ENCODE results near the gene TUBB4B. TPM values are rescaled to one million over a fixed set of nuclear protein-coding genes. Genes with fewer than 3 reads are reported as not detected.

The TUBB4B gene
- total RNA-seq, 1 donor from 2014 or later: 312 TPM

- Histone ChIP-seq H3K4me1 (peaks cover 22% of the 10 kb centered on the region), H3K27ac (no peak overlapping the region), H3K4me3 (no peak overlapping the region), H3K36me3 (no peaks in the 10 kb centered on the region), H3K27me3 (peaks cover 4% of the 10 kb centered on the region), H3K9me3 (no peaks in the 10 kb centered on the region)
- intact Hi-C loops (cut with DNase I): no loop called here
- TF ChIP-seq POLR2A (IDR thresholded peaks at IDR 0.05): no peak
- no peak for TF ChIP-seq CTCF (IDR thresholded peaks at IDR 0.05)
- no peak for TF ChIP-seq POLR2AphosphoS5 (IDR thresholded peaks at IDR 0.05; ENCODE audit: insufficient read depth in 1 of 2, low read depth in 1 of 2)
- no peak for DNase-seq (ENCODE audit: extremely low spot score in 2 of 2)
These were observed 9.6 kb upstream of the TUBB4B start for GRCh38 chr9:137231372-137232039.

- intact Hi-C loops (cut with DNase I): no loop called here
- DNase-seq (ENCODE audit: extremely low spot score in 2 of 2): no peak
- Histone ChIP-seq H3K4me3 (no peak overlapping the region), H3K36me3 (no peaks in the 10 kb centered on the region), H3K27ac (no peak overlapping the region), H3K27me3 (peaks cover 4% of the 10 kb centered on the region), H3K9me3 (no peaks in the 10 kb centered on the region), H3K4me1 (peaks cover 23% of the 10 kb centered on the region)
- TF ChIP-seq POLR2AphosphoS5 (IDR thresholded peaks at IDR 0.05; ENCODE audit: insufficient read depth in 1 of 2, low read depth in 1 of 2) (no peak), CTCF (IDR thresholded peaks at IDR 0.05) (no peak), POLR2A (IDR thresholded peaks at IDR 0.05) (no peak)
These were observed 9.0 kb upstream of the TUBB4B start for GRCh38 chr9:137232101-137232500.

GRCh38 chr9:137232510-137232909 is 8.6 kb upstream of the TUBB4B start:
- H3K4me1 ChIP-seq: peaks cover 23% of the 10 kb centered on the region
- H3K4me3 ChIP-seq: no peak overlapping the region
- no peaks in the 10 kb centered on the region for H3K9me3 ChIP-seq
- TF ChIP-seq CTCF (IDR thresholded peaks at IDR 0.05) (no peak), POLR2A (IDR thresholded peaks at IDR 0.05) (no peak), POLR2AphosphoS5 (IDR thresholded peaks at IDR 0.05; ENCODE audit: insufficient read depth in 1 of 2, low read depth in 1 of 2) (no peak)
- DNase-seq (ENCODE audit: extremely low spot score in 2 of 2): no peak
- H3K36me3 ChIP-seq: no peaks in the 10 kb centered on the region
- peaks cover 4% of the 10 kb centered on the region for H3K27me3 ChIP-seq
- intact Hi-C loops (cut with DNase I): no loop called here
- H3K27ac ChIP-seq: no peak overlapping the region

GRCh38 chr9:137233143-137233980 is 7.7 kb upstream of the TUBB4B start:
- H3K4me1 ChIP-seq: peaks cover 24% of the 10 kb centered on the region
- no peak overlapping the region for H3K4me3 ChIP-seq
- H3K27ac ChIP-seq: no peak overlapping the region
- no peaks in the 10 kb centered on the region for H3K9me3 ChIP-seq
- TF ChIP-seq POLR2AphosphoS5 (IDR thresholded peaks at IDR 0.05; ENCODE audit: insufficient read depth in 1 of 2, low read depth in 1 of 2) (no peak), POLR2A (IDR thresholded peaks at IDR 0.05) (no peak), CTCF (IDR thresholded peaks at IDR 0.05) (no peak)
- intact Hi-C loops (cut with DNase I): no loop called here
- H3K36me3 ChIP-seq: no peaks in the 10 kb centered on the region
- no peak for DNase-seq (ENCODE audit: extremely low spot score in 2 of 2)
- peaks cover 4% of the 10 kb centered on the region for H3K27me3 ChIP-seq

All from vagina (tissue), 2 donors.